Measurements from ENCODE around the gene PROB1. TPM values are rescaled to one million over a fixed set of nuclear protein-coding genes. Genes with fewer than 3 reads are reported as not detected.

PROB1 gene
- total and polyA plus RNA-seq, 9 of the 15 experiments (the other 6 are each of a cell fraction or from before 2014, with no cell fraction given): 0.01 to 1.8 (median 0.47) TPM

GRCh38 chr5:139374909-139375308, 20.0 kb downstream of the PROB1 start:
- BruUV-seq (replicated peaks): no TSS peak
- H3K79me2 ChIP-seq (ENCODE audit: control insufficient read depth, insufficient read depth, low read length): no peaks in the 10 kb centered on the region
- no peak overlapping the region for H3K4me3 ChIP-seq
- H3K27ac ChIP-seq (ENCODE audit: extremely low read depth, low read depth, low read length): no peak overlapping the region
- peaks cover 14% of the 10 kb centered on the region; the same call in 2 of the 3 replicates for H3K36me3 ChIP-seq (ENCODE audit: control insufficient read depth, insufficient read depth, low read length)
- in situ Hi-C loops (cut with MboI): no loop called here
- ChIA-PET POLR2A (interaction anchor here (0.6 to 0.9 kb wide), 2 partner anchors 11 to 34 kb away, joined by 3 read pairs; no protein-coding TSS in a partner anchor), CTCF (ENCODE audit: low intra/inter-chr PET ratio) (no interaction called here)
- no peaks in the 10 kb centered on the region for H3K9me1 ChIP-seq (ENCODE audit: control insufficient read depth, insufficient read depth, low read length)
- H2AFZ ChIP-seq (ENCODE audit: low read depth, low read length): no peak overlapping the region
- H3K4me2 ChIP-seq (ENCODE audit: insufficient read depth, low read length): no peak overlapping the region
- ATAC-seq: no peak; the same call in 2 of the 3 replicates
- 28% methylated on average over 2 of the region's 2 CpGs for whole genome bisulfite sequencing (ENCODE audit: insufficient coverage, low coverage, missing lambda C conversion rate)
- DNase-seq (ENCODE audit: extremely low read depth in 1 of 4, low spot score in 3 of 4): no peak
- no peak for FAIRE-seq
- no peaks in the 10 kb centered on the region for H3K9me3 ChIP-seq (replicated peaks; ENCODE audit: control insufficient read depth, insufficient read depth, low read depth, low read length)
- TF ChIP-seq MAFK (IDR thresholded peaks at IDR 0.05; ENCODE audit: low read length) (no peak), TEAD1 (CRISPR knock-in tag; IDR thresholded peaks at IDR 0.05) (0 out of 4 replicates have a peak, but pooled peaks of 1 of the 2 experiments have one; percentile 29), RNF219 (CRISPR knock-in tag; IDR thresholded peaks at IDR 0.05) (no peak), PURB (CRISPR knock-in tag; IDR thresholded peaks at IDR 0.05; ENCODE audit: low read depth) (no peak), ZNF76 (CRISPR knock-in tag; IDR thresholded peaks at IDR 0.05; ENCODE audit: borderline replicate concordance) (no peak), GATAD2B (IDR thresholded peaks at IDR 0.05; ENCODE audit: borderline replicate concordance) (no peak), ARID3A (IDR thresholded peaks at IDR 0.05; ENCODE audit: borderline replicate concordance, low read depth, low read length) (no peak)
- no peaks in the 10 kb centered on the region for H4K20me1 ChIP-seq (replicated peaks; ENCODE audit: control insufficient read depth, insufficient read depth, low read length)
- peaks cover 0 to 14% of the 10 kb centered on the region in 2 experiments; a peak in 2 of 5 replicates for H3K4me1 ChIP-seq (replicated peaks in 1 of 2; ENCODE audit: control insufficient read depth in 2 of 2, insufficient read depth in 2 of 2, low read length in 2 of 2)
- intact Hi-C loops (cut with micrococcal nuclease): no loop called here
- H3K9ac ChIP-seq (ENCODE audit: insufficient read depth in 1 of 2, low read depth in 2 of 2, low read length in 2 of 2): no peak overlapping the region
- no peaks in the 10 kb centered on the region for H3K27me3 ChIP-seq (ENCODE audit: control insufficient read depth in 2 of 2, insufficient read depth in 2 of 2, low read length in 2 of 2)
